HG03159 (cell line): ENCODE measurements around the gene WNT3.
"Not testable (repeated sequence)": the region's sequence is repeated elsewhere in the genome, so short reads cannot be mapped to it uniquely, and the experiment has no call there.

Experiments used
- ATAC-seq: cut with Tn5 transposase; IDR thresholded peaks from one replicate; pipeline ENCODE4 v1.9.1; 2021; ENCODE audit warnings: mild to moderate bottlenecking, moderate library complexity; ENCODE audit not compliant: unreplicated experiment

WNT3 gene

DNA sequence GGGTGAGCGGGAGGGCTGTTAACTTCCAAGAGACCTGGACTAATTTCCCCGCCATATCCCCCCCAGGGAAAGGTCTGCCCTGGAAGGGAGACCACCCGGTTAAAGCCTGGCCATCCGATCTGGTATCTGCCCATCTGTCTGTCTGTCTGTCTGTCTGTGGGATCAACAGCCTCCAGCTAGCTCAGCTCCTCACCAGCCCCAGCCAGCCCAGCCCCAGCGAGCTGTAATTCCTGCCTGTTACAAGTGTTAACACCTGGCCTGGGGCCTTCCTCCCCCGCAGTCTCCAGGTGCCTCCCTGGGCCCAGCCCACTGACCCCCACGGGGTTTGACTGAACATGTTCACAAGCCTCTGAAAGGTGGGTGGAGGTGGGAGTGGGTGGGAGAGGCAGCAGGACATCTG lies 4.0 kb downstream of the WNT3 start:
- ATAC-seq = no peak

DNA sequence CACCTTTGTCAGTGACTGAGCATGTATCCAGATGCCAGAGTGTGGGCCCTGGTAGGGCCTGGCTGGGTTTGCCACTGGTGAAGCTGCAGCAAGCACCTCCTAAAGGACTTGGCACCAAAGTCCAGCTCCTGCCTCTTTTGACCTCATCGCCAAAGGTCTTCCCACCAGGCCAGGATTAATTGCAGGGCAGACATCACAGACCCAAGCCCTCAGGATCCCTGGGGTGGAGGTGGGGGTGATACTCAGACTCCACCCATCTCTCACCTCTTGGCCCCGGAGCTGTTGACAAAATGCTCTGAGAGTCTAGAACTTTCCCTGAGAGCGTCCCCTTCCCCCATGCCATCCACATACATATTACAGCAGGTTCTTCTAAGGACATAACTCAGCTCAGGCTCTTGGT lies 4.6 kb downstream of the WNT3 start:
- no peak for ATAC-seq

GRCh38 chr17:46812624-46813318 lies 5.7 kb downstream of the WNT3 start:
- ATAC-seq = no peak

DNA sequence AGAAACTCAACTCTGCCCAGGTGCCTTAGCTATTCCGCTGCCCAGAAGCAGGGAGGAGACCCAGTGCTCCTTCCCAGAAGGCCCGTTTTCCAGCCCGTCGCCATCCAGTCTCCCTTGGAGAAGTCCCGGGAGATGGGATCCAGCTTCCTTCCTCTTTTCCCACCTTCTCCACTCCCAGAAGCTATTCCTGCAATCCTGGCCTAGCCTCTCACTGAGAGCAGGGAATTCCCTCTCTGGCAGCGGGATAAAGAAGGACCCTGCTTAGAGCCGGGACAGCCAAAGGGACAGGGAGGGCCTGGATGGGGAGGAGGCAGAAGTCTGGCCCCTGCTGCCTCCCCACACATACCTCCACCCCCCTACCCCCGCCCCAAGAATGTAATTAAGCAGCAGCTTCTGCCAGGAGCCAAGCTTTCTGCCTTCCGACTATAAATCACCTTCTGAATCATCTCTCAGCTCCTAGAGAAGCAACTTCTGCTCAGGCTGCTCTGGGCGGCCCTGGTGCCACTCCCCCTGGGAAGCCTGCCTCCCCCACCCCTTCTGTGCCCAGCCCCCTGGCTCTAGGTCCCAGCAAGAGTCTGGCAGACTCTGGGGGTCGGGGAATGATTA lies 6.4 kb downstream of the WNT3 start:
- no peak for ATAC-seq

GRCh38 chr17:46810837-46811236 lies 7.7 kb downstream of the WNT3 start:
- no peak for ATAC-seq

DNA sequence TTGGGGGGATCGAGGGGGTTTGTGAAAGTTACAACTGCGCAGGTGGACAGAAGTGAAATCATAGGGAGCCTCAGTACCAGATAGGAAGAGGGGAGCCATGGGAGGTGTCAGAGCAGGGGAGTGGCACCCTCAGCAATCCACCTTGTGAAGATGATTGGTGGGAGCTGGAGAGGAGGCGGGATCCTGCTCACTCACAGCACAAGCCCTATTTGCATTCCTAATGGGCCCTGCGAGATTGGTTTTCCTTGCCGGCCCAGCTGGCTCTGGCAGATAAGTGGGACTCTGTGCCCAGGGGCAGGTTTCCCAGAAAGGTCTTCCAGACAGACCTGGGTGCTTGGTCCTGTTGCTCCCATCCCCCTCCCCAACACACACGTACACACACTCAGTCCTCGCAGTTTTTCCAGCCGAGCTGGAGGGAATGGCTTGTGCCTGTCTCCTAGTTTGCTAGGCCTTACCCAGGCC lies 9.4 kb downstream of the WNT3 start:
- ATAC-seq = no peak

GRCh38 chr17:46805771-46806170 lies 12.7 kb downstream of the WNT3 start:
- ATAC-seq = no peak

GRCh38 chr17:46803544-46803943 lies 14.9 kb downstream of the WNT3 start:
- no peak for ATAC-seq

GRCh38 chr17:46802800-46803199 lies 15.7 kb downstream of the WNT3 start:
- no peak for ATAC-seq

- no peak for ATAC-seq
Measured at GRCh38 chr17:46800573-46800972, 17.9 kb downstream of the WNT3 start.

DNA sequence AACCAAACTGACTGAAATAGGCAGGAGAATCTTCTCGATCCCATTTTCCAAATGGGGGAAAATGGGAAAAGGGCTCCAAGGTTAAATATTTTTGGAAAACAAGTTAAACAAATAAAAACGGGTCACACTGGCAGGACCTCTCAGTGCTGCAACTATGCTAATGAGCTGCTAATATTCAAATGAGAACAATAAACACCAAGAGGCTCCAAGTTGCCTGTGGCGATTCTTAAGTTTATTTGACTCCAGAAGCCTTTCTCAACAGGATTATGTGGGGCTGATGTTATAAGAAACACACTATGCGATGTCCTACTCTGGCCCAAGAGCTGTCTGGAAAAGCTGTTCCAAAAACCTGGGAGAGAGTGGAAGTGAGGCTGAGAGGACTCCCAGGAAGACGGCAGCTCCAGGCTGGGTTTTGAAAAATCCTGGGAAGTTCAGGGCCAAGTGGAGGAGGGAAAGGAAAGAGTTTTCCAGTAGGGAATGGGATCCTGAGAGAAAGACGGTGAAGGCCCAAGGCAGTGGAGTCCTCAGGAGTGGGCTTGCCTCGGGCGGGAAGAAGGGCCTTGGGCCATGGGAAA lies 21.4 kb downstream of the WNT3 start:
- no peak for ATAC-seq

GRCh38 chr17:46796524-46796923 lies 22.0 kb downstream of the WNT3 start:
- ATAC-seq = no peak

DNA sequence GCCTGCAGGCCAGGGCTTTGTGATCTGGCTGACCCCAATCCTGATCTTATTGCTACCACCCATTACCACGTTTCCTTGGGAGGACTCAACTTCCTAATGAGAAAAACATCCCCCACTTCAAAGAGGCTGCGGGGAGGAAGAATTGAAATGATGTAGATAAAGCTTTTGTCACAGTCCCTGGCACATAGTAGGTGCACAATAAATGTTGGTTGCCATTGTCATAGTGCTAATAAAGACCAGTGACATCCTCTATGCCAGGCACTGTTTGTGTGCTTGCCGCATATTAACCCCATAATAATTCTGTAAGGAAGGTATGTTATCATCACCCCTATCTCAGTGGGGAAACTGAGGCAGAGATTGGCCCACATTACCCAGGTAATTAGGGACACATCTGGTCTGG lies 22.4 kb downstream of the WNT3 start:
- no peak for ATAC-seq

- no peak for ATAC-seq
Measured at GRCh38 chr17:46795379-46795952, 23.0 kb downstream of the WNT3 start.

DNA sequence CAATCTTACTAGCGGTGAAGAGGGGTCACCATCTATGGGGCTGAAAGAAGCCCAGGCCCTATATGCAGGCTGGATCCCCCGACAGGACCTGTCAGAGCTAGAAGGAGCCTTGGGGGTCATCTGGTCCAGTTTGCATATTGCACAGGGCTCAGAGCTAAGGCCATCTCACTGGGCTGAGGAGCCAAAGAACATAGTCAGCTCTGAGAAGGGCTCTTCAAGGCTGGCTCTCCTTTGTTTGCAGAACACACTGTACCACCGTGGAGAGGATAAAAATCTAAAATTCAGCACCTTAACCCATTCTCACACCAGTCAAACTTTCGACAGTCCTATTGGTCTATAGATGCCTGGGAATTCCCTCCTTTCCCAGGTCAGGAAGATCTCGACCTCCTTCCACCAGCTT lies 24.2 kb downstream of the WNT3 start:
- no peak for ATAC-seq

- ATAC-seq = no peak
Measured at GRCh38 chr17:46793541-46793940, 25.0 kb downstream of the WNT3 start.

DNA sequence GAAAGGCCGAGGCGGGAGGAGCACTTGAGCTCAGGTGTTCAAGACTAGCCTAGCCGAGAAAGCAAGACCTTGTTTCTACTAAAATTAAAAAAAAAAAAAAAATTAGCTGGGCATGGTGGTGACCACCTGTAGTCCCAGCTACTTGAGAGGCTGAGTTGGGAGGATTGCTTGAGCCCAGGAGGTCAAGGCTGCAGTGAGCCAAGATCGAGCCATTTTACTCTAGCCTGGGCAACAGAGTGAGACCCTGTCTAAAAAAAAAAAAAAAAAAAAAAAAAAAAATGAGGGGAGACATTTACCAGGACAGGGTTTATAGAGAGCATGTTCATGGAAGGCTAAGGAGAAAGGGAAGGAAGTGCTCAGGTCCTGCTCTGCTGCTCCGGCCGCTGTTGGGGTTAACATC lies 25.5 kb downstream of the WNT3 start:
- ATAC-seq = not testable (repeated sequence)

- no peak for ATAC-seq
Measured at GRCh38 chr17:46792071-46792470, 26.4 kb downstream of the WNT3 start.

- no peak for ATAC-seq
Measured at GRCh38 chr17:46791531-46791930, 27.0 kb downstream of the WNT3 start.

GRCh38 chr17:46790216-46790615 lies 28.3 kb downstream of the WNT3 start:
- no peak for ATAC-seq

DNA sequence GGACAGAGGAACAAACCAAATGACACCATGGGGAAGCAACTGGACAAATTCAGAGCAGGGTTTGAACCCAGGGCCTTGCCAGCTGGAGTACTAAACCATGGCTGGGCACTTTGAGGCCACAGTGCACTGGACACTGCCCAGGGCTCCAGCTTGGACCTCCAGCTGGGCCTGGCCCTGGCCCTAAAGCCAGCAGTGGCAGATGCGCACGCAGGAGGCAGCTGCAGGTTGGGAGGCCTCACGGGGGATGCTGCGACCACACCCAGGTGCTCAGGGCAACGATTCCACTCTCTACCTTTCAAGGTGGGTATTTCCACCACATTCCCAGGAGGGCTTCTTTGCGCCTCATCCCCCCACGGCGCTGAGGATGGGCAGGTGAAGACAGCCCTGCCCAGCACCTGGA lies 28.9 kb downstream of the WNT3 start:
- ATAC-seq = no peak

DNA sequence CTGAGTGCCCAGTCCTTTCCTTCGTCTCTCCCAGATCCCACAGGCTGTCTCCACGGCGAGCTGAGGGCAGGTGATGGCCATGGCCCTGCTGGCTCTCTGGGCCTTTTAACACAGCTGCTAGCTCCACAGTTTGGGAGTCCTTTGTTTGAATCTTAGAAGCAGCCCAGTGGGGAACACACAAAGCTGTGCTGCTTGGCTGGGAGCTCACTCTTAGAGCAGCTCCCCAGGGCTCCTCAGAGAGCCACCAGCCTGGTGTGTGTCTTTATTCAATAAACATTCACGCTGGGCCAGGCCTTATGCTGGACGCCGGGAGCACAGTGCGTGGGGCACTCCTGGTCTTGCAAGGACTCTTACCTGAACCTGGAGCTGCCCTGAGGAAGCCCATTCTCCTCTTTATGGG lies 29.7 kb downstream of the WNT3 start:
- ATAC-seq = no peak
